MM.1S (cell line): Measurements from ENCODE around the gene RAI1.

Experiments used
- EZH2 ChIP-seq: fragments of 300-600 bp; sonication (generic); optimal IDR thresholded peaks from 2 replicates; pipeline ENCODE3; 2017; ENCODE audit warnings: low read depth, mild to moderate bottlenecking, antibody characterized with exemption, low read length, mixed read lengths
- TF ChIP-seq, protein P1 (sequence below): fragments of 300-600 bp; sonication (generic); IDR thresholded peaks from 2 replicates; pipeline ENCODE4 v1.5.1; 2016; ENCODE audit warnings: antibody characterized with exemption, low read length, mixed read lengths

DNA sequence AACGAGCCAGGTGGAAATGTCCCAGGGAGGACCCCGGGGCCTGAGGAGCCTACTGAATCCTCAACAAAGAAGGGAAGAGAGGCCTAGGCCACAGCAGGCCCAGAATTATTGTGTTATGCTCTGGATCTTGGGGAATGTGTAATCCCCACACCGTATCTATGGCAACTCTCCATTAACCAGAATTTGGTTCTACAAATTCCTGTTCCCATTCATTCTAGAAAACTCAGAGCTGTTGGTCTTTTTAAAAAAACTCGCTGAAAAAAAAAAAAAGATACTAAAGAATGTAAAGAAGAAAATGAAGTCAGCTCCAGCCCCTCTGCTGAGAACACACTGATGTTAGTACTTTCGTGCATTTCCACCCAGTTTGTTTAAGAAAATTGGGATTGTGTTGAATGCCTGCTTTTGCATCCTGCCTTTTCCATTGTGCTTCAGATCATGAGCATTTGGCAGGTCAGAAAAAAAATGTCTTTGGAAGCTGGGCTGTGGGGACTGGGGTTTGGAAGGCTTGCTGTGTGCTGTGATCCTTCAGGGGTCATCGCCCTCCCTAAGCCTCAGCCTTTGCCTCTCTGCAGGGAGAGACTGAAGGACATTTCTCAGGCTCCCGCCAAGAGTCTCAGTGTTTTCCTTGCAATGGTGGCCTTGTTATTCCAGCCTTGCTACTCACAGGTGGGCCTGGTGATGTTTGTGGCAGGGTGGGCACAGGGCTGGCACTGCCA is 86.1 kb downstream of the RAI1 start:
- TF ChIP-seq, protein P1, sequence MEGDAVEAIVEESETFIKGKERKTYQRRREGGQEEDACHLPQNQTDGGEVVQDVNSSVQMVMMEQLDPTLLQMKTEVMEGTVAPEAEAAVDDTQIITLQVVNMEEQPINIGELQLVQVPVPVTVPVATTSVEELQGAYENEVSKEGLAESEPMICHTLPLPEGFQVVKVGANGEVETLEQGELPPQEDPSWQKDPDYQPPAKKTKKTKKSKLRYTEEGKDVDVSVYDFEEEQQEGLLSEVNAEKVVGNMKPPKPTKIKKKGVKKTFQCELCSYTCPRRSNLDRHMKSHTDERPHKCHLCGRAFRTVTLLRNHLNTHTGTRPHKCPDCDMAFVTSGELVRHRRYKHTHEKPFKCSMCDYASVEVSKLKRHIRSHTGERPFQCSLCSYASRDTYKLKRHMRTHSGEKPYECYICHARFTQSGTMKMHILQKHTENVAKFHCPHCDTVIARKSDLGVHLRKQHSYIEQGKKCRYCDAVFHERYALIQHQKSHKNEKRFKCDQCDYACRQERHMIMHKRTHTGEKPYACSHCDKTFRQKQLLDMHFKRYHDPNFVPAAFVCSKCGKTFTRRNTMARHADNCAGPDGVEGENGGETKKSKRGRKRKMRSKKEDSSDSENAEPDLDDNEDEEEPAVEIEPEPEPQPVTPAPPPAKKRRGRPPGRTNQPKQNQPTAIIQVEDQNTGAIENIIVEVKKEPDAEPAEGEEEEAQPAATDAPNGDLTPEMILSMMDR = no peak
- TF ChIP-seq EZH2 = no peak
